IMR-90 (cell line): Measurements from ENCODE around the gene KRTAP4-9. TPM values are rescaled to one million over a fixed set of nuclear protein-coding genes. Genes with fewer than 3 reads are reported as not detected.
A peak's percentile ranks its signal among the peaks of the same experiment; 100 is the strongest.

ENCODE experiments used
- ATAC-seq: fragments of 200-7000 bp; cut with Tn5 transposase; 2 replicates; pipeline ENCODE4 v1.9.1; 2020; ENCODE audit warnings: low read depth, mild to moderate bottlenecking, moderate library complexity
- BruUV-seq: library from RNA; stranded (reverse); fragments of 400-500 nt; replicated peaks from 2 replicates; lab custom pipeline; 2021; lab: Mats Ljungman, UMichigan
- CTCF ChIA-PET: fragments of 300-600 bp; formaldehyde crosslinking; extraction: SDS; loops from one replicate; lab custom pipeline; 2021; ENCODE audit warnings: antibody characterized with exemption; lab: Yijun Ruan, JAX
- POLR2A ChIA-PET: fragments of 300-600 bp; sonication (Branson Sonifier 250); formaldehyde crosslinking; loops from one replicate; lab custom pipeline; 2022; ENCODE audit warnings: antibody characterized with exemption; ENCODE audit not compliant: unreplicated experiment; lab: Charles Lee
- DNase-seq: peaks from one replicate; pipeline ENCODE4 v3.0.0; 2013
- H2AFZ ChIP-seq: replicated peaks from 2 replicates; pipeline ENCODE3; 2013; ENCODE audit warnings: low read length, mild to moderate bottlenecking; ENCODE audit not compliant: poor library complexity
- H2AK5ac ChIP-seq: 2 replicates; pipeline ENCODE4 v1.6.1; 2013; ENCODE audit warnings: low read depth, low read length, inconsistent platforms
- H2AK9ac ChIP-seq: replicated peaks from 2 replicates; pipeline ENCODE3; 2013; ENCODE audit warnings: mild to moderate bottlenecking, low read depth, low read length, moderate library complexity; ENCODE audit not compliant: poor library complexity
- H2BK120ac ChIP-seq: 2 replicates; pipeline ENCODE4 v1.6.1; 2013; ENCODE audit warnings: low read depth, low read length, inconsistent platforms
- H2BK15ac ChIP-seq: 3 replicates; pipeline ENCODE4 v1.6.1; 2013; ENCODE audit warnings: low read depth, low read length, inconsistent platforms
- H2BK20ac ChIP-seq: 2 replicates; pipeline ENCODE4 v1.6.1; 2013; ENCODE audit warnings: low read depth, mild to moderate bottlenecking, inconsistent platforms, low read length, moderate library complexity
- H2BK5ac ChIP-seq: 2 replicates; pipeline ENCODE4 v1.6.1; 2013; ENCODE audit warnings: mild to moderate bottlenecking, low read depth, low read length, inconsistent platforms; ENCODE audit not compliant: poor library complexity, severe bottlenecking
- H3K14ac ChIP-seq: replicated peaks from 2 replicates; pipeline ENCODE4 v1.6.1; 2013; ENCODE audit warnings: low read depth, low read length, inconsistent platforms
- H3K18ac ChIP-seq: 2 replicates; pipeline ENCODE4 v1.6.1; 2013; ENCODE audit warnings: low read depth, low read length, control low read depth
- H3K23ac ChIP-seq: 2 replicates; pipeline ENCODE4 v1.6.1; 2013; ENCODE audit warnings: low read depth, low read length, inconsistent platforms
- H3K27ac ChIP-seq: 2 replicates; pipeline ENCODE4 v1.5.1; 2013; ENCODE audit warnings: mild to moderate bottlenecking, control low read depth, low read length; ENCODE audit not compliant: insufficient read depth
- H3K27me3 ChIP-seq: 2 replicates; pipeline ENCODE4 v1.6.1; 2013; ENCODE audit warnings: low read length; ENCODE audit not compliant: control insufficient read depth, insufficient read depth
- H3K36me3 ChIP-seq: 2 replicates; pipeline ENCODE4 v1.6.1; 2013; ENCODE audit warnings: low read length, mixed read lengths; ENCODE audit not compliant: control insufficient read depth, insufficient read depth
- H3K4ac ChIP-seq: 2 replicates; pipeline ENCODE4 v1.6.1; 2013; ENCODE audit warnings: low read depth, low read length, inconsistent platforms
- H3K4me1 ChIP-seq: 2 replicates; pipeline ENCODE4 v1.6.1; 2013; ENCODE audit warnings: low read length, mixed read lengths; ENCODE audit not compliant: control insufficient read depth, insufficient read depth
- H3K4me2 ChIP-seq: 2 replicates; pipeline ENCODE4 v1.6.1; 2013; ENCODE audit warnings: low read depth, mild to moderate bottlenecking, control low read depth, low read length, moderate library complexity
- H3K4me3 ChIP-seq: 2 replicates; pipeline ENCODE4 v1.5.1; 2013; ENCODE audit warnings: low read depth, mild to moderate bottlenecking, control low read depth, low read length, moderate library complexity; ENCODE audit not compliant: insufficient read depth
- H3K56ac ChIP-seq: 2 replicates; pipeline ENCODE4 v1.6.1; 2013; ENCODE audit warnings: low read length, inconsistent platforms; ENCODE audit not compliant: insufficient read depth; ENCODE audit errors: extremely low read depth
- H3K79me1 ChIP-seq, 2 experiments: 2 replicates each; pipeline ENCODE4 v1.6.1; 2013; ENCODE audit warnings: low read length in 2 of 2, inconsistent platforms in 1 of 2, low read depth in 1 of 2
- H3K9ac ChIP-seq: 2 replicates; pipeline ENCODE4 v1.6.1; 2013; ENCODE audit warnings: low read depth, low read length, control low read depth
- H3K9me1 ChIP-seq: 2 replicates; pipeline ENCODE4 v1.6.1; 2013; ENCODE audit warnings: low read length, inconsistent platforms; ENCODE audit not compliant: insufficient read depth
- H3K9me3 ChIP-seq: 2 replicates; pipeline ENCODE4 v1.6.1; 2013; ENCODE audit warnings: low read length; ENCODE audit not compliant: control insufficient read depth, insufficient read depth
- H4K20me1 ChIP-seq: 2 replicates; pipeline ENCODE4 v1.6.1; 2013; ENCODE audit warnings: low read length, inconsistent platforms; ENCODE audit not compliant: insufficient read depth
- H4K5ac ChIP-seq: 2 replicates; pipeline ENCODE4 v1.6.1; 2013; ENCODE audit warnings: mild to moderate bottlenecking, low read depth, low read length, control low read depth
- H4K8ac ChIP-seq, 2 experiments: 2 replicates each; pipeline ENCODE4 v1.6.1; 2013; ENCODE audit warnings: low read depth in 2 of 2, low read length in 2 of 2, control low read depth in 1 of 2, inconsistent platforms in 1 of 2
- H4K91ac ChIP-seq: 2 replicates; pipeline ENCODE4 v1.6.1; 2013; ENCODE audit warnings: low read depth, low read length, inconsistent platforms; ENCODE audit not compliant: insufficient read depth
- BHLHE40 ChIP-seq: fragments of 150-350 bp; IDR thresholded peaks from 2 replicates; pipeline ENCODE4 v1.6.1; 2016; ENCODE audit warnings: mild to moderate bottlenecking, low read depth, low read length
- CEBPB ChIP-seq: IDR thresholded peaks from 2 replicates; pipeline ENCODE4 v1.6.1; 2012; ENCODE audit warnings: low read depth, low read length, improper control_type of control experiment
- CHD1 ChIP-seq: IDR thresholded peaks from 2 replicates; pipeline ENCODE4 v1.6.1; 2012; ENCODE audit warnings: low read depth, low read length, improper control_type of control experiment
- MAZ ChIP-seq: IDR thresholded peaks from 2 replicates; pipeline ENCODE4 v1.6.1; 2012; ENCODE audit warnings: low read depth, mild to moderate bottlenecking, low read length, improper control_type of control experiment, moderate library complexity, borderline replicate concordance
- RAD21 ChIP-seq: IDR thresholded peaks from 2 replicates; pipeline ENCODE4 v1.6.1; 2012; ENCODE audit warnings: low read length, improper control_type of control experiment
- SMC3 ChIP-seq: fragments of 150-350 bp; IDR thresholded peaks from 2 replicates; pipeline ENCODE4 v1.6.1; 2016; ENCODE audit warnings: low read depth, mild to moderate bottlenecking, antibody characterized with exemption, low read length, moderate library complexity
- WGBS, 2 experiments: methylation state at CpG; one replicate each; pipeline versions ENCODE4 v1.1.5 to v1.1.7; 2013; ENCODE audit warnings: missing lambda C conversion rate in 2 of 2; ENCODE audit not compliant: insufficient read length in 1 of 2; ENCODE audit errors: extremely low coverage in 2 of 2; 5-methylcytosine and 5-hydroxymethylcytosine counted together
- dilution Hi-C: fragments of 300-500 bp; cut with HindIII; formaldehyde crosslinking; loops from one replicate; pipeline ENCODE4 v1.14.3; 2018; ENCODE audit warnings: low sequenced_read_pairs; ENCODE audit not compliant: unreplicated experiment
- in situ Hi-C: fragments of 300-500 bp; cut with MboI; formaldehyde crosslinking; loops from 3 replicates; pipeline ENCODE4 v1.14.3; 2019; ENCODE audit warnings: low sequenced_read_pairs, inconsistent platforms, mixed read lengths
- intact Hi-C: fragments of 100-400 bp; cut with micrococcal nuclease; formaldehyde crosslinking; loops from 2 replicates; pipeline ENCODE4 v1.10.0; 2022
- polyA plus RNA-seq, 3 experiments: library from polyadenylated mRNA; depleted of rRNA; stranded (reverse); fragments of >200 nt; gene quantifications; 2 replicates each; pipeline ENCODE4 v1.2.3, GENCODE V29; 2012; ENCODE audit warnings: low replicate concordance in 1 of 3
- total RNA-seq: library from RNA; depleted of rRNA; stranded (reverse); fragments of >200 nt; gene quantifications from 2 replicates; pipeline ENCODE4 v1.2.3, GENCODE V29; 2012

Gene KRTAP4-9
- total and polyA plus RNA-seq, 2 of the 4 experiments (the other 2 are of a cell fraction) = 0.24 TPM; not detected in 1

DNA sequence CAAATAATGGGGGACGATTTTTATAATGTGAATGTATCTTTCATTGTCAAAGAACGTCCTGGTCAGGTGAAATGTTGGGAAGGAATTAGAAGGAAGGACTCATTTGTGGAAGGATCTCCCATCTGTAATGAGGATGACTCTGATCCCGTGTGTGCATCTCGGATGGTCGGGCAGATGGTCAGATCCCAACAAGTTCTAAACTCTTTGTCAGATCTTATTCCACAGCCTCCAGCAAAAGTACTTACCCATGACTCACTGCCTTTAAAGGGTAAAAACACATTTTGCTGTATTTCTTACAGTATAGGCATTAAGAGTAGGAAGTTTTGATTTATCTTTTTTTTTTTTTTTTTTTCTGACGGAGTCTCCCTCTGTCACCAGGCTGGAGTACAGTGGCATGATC lies 6.7 kb upstream of the KRTAP4-9 start:
- no peak overlapping the region for H3K4me2 ChIP-seq
- H2BK5ac ChIP-seq = peak overlapping the region; percentile 95
- peak overlapping the region; percentile 76; the same call in 1 of the 2 replicates for H3K18ac ChIP-seq
- DNase-seq = peak; percentile 68
- no CpG with 5 or more reads among the region's 6 CpGs for WGBS, 2 experiments
- peak overlapping the region; percentile 86 for H2AK5ac ChIP-seq
- no peaks in the 10 kb centered on the region for H3K27me3 ChIP-seq
- peak; percentile 59 for ATAC-seq
- CTCF ChIA-PET = no interaction called here
- POLR2A ChIA-PET = no interaction called here
- H2BK20ac ChIP-seq = peak overlapping the region; percentile 95
- H2BK120ac ChIP-seq = peak overlapping the region; percentile 86
- H3K4ac ChIP-seq = peak overlapping the region; percentile 94
- intact Hi-C loops = no loop called here
- H3K27ac ChIP-seq = no peak overlapping the region
- no peak overlapping the region for H3K9ac ChIP-seq
- H3K4me1 ChIP-seq = peaks cover 4% of the 10 kb centered on the region; the same call in 1 of the 2 replicates
- peak overlapping the region; percentile 32 to 53 for H4K8ac ChIP-seq
- no peaks in the 10 kb centered on the region for H3K36me3 ChIP-seq
- H4K5ac ChIP-seq = peak overlapping the region; percentile 0; the same call in 1 of the 2 replicates
- H3K14ac ChIP-seq = peak overlapping the region; percentile 85
- 0 out of 3 replicates have a peak overlapping the region, but pooled peaks have one; percentile 18 for H2BK15ac ChIP-seq
- in situ Hi-C loops = no loop called here
- no TSS peak for BruUV-seq
- peak overlapping the region; percentile 79; the same call in 1 of the 2 replicates for H3K23ac ChIP-seq
- H3K79me1 ChIP-seq = no peaks in the 10 kb centered on the region
- no peak overlapping the region for H2AK9ac ChIP-seq
- H3K9me3 ChIP-seq = no peaks in the 10 kb centered on the region
- no peak overlapping the region for H3K4me3 ChIP-seq
- H3K56ac ChIP-seq = no peak overlapping the region
- H4K91ac ChIP-seq = peak overlapping the region; percentile 68
- no peaks in the 10 kb centered on the region for H4K20me1 ChIP-seq
- peaks cover 6% of the 10 kb centered on the region for H3K9me1 ChIP-seq
- dilution Hi-C loops = no loop called here
- TF ChIP-seq SMC3 (no peak), CHD1 (no peak), MAZ (no peak), RAD21 (no peak), BHLHE40 (0 out of 2 replicates have a peak, but pooled peaks have one; percentile 13), CEBPB (no peak)
- H2AFZ ChIP-seq = no peak overlapping the region
